Gastrocnemius medialis (tissue), 4 donors: ENCODE data around the gene SGMS1.

Source experiments
- CTCF ChIP-seq, 5 experiments: fragments of 450-650 bp in 3 of 5; fragments of 200-600 bp in 2 of 5; sonication (generic) in 2 of 5; IDR thresholded peaks in 4 of 5; conservative IDR thresholded peaks in 1 of 5; 1 replicate in 4 of 5; 2 replicates in 1 of 5; pipeline ENCODE4 v1.5.1; 2016 to 2019; ENCODE audit warnings: antibody characterized with exemption in 5 of 5, mild to moderate bottlenecking in 3 of 5, moderate library complexity in 3 of 5
- POLR2A ChIP-seq, 2 donors: fragments of 450-650 bp; IDR thresholded peaks; one replicate each; pipeline ENCODE4 v1.6.1; 2017; ENCODE audit warnings: antibody characterized with exemption in 2 of 2, mild to moderate bottlenecking in 2 of 2, moderate library complexity in 2 of 2

- no peak for TF ChIP-seq CTCF (IDR thresholded peaks at IDR 0.05 in 4 of 5, conservative IDR thresholded peaks at IDR 0.05 in 1 of 5)
- no peak for TF ChIP-seq POLR2A (IDR thresholded peaks at IDR 0.05)
Observed at GRCh38 chr10:50551894-50552293, 71.9 kb downstream of the SGMS1 start.
